ENCODE data around the gene INAVA.

- TF ChIP-seq CTCF (IDR thresholded peaks at IDR 0.05; ENCODE audit: low read depth, low read length, poor library complexity, severe bottlenecking) (no peak), EZH2phosphoT487 (IDR thresholded peaks at IDR 0.05; ENCODE audit: borderline replicate concordance, low read length) (no peak)
Measured at GRCh38 chr1:200905411-200906052, 10.8 kb downstream of the INAVA start.

Measured in DOHH2 (cell line).